Stimulated activated CD8-positive, alpha-beta memory T cell treated with anti-CD3 and anti-CD28 coated beads, Interleukin-2, amount 100 ng/mL, for 1 hour (primary cell): ENCODE data around the gene FHL2.

Experiments
- DNase-seq, 2 donors: peaks; one replicate each; pipeline ENCODE4 v3.0.0-alpha.2; 2020; ENCODE audit warnings: low read depth in 2 of 2

FHL2 gene

GRCh38 chr2:105422801-105423200 lies 23.9 kb upstream of the FHL2 start:
- no peak for DNase-seq

DNA sequence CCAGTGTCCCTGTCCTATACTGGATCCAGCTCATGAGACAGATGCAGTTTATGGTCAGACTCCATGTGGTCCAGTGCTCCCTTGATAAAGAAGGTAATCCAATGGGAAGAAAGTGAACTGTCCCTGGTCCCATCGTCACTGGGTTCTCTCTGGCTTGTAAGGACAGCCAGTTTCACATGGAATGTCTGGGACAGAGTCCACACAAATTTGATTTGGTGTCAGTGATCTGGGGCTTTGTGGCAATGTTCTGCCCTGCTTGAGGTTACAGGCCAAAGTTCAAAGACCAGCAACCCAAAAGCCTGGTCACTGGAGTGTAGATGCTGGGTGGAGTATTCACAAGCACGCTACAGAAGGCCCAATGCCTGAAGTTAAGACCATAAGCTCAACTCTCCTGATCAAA lies 22.2 kb upstream of the FHL2 start:
- no peak for DNase-seq

GRCh38 chr2:105418522-105418921 lies 19.7 kb upstream of the FHL2 start:
- DNase-seq: no peak

DNA sequence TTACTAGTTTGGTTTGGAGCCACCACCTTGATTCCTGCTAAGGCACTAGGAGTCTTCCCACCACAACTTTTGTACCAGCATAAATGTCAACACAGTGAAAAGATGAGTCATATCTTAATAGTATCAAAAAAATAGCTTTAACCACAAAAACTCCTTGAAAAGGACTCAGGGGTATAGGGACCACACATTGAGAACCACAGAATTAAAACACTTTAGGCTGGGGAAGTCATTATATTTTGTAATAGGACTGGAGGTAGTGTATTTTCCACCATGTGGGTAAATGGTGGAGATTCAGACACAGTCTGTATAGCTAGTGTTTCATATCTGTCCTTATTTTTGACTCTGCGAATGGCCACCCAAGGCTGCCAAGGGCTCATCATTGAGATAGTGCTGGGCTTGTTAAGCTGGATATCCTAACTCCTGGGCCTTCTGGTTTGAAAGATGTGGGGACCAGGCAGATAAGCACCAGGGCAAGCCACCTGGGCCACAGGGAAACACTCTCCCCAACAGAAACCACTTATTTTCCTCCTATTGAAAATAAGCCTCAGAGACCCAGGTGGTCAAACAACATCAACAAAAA lies 19.1 kb upstream of the FHL2 start:
- no peak for DNase-seq

- DNase-seq: no peak
These were observed 17.3 kb upstream of the FHL2 start for GRCh38 chr2:105416156-105416555.

DNA sequence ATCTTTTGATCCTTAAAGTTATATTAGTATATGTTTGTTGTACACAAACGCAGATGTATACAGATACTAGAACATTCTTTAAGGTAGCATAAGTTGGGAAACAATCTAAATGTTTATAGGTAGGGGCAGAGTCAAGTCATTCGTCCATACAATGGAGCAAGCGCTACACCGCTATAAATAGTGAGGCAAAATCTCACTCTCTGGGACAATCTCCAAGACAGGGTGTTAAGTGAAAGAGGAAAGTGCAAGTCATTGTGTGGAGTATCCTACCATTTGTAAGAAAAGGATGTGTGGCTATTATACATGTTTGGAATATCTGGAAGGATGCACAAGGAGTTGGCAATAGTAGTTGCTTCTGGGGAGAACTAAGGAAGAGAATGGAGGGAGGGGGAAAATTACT lies 16.2 kb upstream of the FHL2 start:
- no peak for DNase-seq

- DNase-seq: no peak
These were observed 14.4 kb upstream of the FHL2 start for GRCh38 chr2:105413206-105413605.

DNA sequence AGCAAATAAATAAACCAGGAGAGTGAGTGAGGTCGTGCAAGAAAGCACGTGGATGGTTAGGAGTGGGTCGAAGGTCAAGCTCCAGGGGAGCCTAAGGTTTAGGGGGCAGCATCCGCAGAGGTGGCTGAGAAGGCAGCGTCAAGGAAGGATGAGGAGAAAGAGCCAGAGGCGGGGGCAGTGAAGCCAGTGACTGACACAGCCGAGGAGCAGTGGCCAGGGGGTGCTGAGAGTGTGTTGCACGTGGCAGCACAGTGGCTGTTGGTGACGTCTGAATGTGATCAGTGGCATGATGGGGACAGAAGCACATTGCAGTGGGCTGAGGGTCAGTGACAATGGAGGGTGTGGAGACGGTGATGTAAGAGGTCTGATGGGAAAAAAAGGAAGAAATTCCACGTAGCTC lies 13.7 kb upstream of the FHL2 start:
- DNase-seq: no peak

- no peak for DNase-seq
These were observed 13.0 kb upstream of the FHL2 start for GRCh38 chr2:105411720-105412407.

- DNase-seq: no peak
These were observed 11.7 kb upstream of the FHL2 start for GRCh38 chr2:105410554-105410953.

GRCh38 chr2:105409717-105410116 lies 10.9 kb upstream of the FHL2 start:
- no peak for DNase-seq

DNA sequence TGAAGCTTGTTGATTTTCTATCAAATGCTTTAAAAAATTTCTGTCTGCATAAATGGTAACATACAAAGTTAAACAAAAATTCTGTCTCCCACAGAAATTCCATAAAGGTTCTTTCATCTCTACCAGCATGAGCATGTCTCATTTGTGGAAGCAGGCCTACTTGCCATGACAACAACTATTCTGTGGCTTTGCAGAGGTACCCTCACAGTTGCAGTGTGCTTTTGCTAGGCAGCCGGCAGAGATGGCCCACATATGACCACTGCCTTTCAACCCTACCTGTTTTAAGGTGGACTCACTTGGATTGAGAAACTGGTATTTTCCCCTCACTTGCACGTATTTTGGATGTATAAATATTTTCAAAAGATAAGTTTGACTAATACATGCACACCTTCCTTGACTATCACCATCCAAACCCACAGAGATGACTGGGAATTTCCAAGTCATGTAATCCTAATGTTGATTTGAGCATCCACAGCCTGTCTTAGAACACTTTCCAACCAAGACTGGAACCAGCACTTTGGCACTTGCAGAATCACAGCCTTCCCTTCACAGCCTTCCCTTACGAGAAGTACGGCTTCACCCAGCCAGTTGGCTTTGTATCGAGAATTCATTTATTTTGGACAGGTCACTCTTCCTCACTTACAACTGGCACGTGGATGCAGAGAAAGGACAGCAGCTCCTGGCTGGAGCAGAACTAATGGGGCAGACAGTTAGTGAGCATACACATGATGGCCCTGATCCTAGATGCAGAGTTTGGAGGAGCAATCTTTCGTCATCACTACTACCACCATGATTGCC lies 9.3 kb upstream of the FHL2 start:
- no peak for DNase-seq

DNA sequence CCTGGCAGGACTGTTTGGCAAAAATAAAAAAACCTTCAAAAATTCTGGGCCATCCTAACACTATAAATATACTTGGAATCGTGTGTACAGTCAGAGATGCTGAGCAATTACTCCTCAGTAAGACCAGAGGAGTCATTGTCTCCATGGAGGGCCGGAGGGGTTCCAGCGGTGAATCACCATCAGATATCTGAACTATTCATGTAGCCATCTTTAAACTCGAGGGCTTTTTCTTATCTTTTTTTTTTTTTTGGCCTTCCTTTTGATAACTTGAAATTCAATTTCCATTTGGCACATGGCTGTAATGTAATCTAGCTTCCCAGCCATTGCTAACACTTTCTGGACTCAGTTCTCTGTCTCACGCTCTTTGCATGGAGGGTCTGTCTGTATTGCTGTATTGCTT lies 7.4 kb upstream of the FHL2 start:
- no peak for DNase-seq

- no peak for DNase-seq
These were observed 6.4 kb upstream of the FHL2 start for GRCh38 chr2:105405291-105405690.

DNA sequence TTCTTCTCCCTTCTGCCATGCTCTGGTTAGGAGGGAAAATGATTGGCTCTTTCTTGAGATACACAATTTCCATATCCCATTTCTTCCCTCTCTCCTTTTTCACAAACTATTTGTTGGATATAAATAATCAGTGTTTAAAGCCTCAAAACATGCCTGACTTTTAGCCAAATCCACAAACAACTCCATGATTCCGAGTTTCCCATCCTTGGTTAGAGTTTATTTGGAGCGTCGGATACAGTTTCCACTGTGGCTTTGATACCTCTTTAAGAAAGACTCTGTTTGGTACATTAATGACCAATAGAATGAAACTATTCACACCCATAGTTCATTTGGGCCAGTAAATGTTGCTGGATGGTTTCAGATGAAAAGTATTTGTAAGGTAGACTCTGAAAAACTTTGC lies 5.9 kb upstream of the FHL2 start:
- DNase-seq: no peak

DNA sequence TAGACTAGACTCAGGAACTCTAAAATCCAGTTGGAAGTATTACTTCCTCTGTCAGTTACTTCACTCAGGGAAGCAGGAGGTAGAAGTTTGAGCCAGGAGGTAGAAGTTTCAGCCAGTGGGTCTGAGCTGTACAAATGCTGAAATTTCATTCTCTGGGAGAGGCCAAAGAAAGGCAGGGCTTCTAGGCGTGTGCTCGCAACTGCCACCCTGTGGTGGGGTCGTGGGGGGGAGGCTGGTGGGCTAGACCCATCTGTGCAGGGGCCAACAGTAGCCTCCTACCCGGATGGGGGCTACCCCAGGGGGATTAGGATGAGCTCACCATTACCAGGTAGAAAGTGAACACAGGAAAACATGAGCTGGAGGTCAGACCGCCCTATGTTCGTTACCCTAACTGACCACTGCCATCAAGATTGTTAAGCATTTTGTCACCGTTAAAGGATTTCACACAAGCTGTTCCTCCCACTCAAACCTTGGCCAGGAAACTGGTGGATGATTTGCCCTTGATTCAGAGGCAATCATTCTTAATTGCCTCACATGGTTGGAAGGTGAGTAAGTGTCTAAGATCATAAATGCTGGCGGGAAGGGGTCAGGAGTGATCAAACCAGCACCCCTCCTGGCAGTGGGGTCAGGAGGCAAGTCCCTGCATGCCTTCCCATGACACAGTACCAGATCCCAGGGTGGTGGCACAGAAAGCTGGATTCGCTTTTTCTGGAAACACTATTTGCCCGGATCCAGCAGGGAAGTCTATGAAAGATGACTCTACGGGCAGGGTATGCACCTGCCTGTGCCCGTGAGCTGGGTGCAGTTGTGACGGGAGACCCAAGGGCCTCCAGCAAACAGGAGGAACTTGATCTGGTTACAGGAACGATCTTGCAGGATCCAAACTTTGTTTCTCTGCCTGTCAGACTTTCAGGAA lies 5.2 kb upstream of the FHL2 start:
- DNase-seq: no peak

DNA sequence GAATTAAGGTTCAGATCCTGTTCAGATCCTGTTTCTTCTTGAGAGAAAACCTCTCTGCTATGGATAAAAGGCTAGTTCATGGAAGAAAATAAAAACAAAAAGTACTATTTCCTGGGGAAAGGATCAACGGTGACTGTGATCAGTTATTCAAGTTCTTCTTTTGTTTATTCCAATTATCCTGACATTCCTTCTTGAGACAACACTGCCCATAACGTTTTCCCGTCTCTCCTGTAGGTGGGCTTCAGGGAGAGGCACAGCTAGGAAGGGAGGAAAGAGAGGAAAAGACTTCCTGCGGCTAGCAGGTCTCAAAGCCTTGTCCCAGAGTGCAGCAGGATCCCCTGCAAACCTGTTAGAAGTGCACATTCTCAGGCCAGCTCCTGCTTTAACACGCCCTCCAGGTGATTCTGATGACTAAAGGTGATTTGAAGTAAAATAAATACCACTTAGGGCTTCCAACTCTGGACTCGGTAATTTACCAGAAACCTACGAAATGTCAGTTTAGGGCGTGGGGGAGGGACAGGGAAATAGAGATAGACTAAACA lies 4.5 kb upstream of the FHL2 start:
- no peak for DNase-seq

DNA sequence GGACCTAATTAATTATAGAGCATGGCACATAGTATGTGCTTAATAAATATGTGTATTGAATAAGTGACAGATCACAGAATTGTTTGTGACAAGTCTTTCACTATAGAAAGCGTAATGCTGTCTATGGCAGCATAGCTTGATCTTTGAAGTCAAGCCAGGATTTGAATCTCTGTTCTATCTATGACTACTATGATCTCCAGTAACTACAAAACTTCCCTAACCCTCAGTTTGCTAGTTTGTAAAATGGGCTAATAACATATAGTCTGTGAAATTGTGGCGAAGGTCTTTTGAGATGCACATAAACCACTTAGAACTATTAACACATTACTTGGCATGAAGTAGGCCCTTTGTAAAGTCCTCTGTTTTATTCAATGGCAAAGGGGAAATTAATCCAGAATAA lies 4.0 kb upstream of the FHL2 start:
- DNase-seq: no peak

DNA sequence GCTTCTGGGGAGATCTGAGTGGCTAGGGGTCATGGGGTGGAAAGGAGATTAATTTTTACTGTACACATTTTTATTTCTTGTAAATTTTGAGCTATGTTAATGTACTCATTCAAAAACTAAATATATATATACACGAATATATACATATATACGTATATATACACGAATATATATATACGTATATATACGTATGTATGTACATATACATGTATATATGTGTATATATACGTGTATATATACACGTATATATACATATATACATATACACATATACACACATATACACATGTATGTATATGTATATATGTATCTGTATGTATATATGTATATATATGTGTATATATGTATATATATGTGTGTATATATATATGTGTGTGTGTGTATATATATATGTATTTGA lies 3.0 kb upstream of the FHL2 start:
- no peak for DNase-seq

DNA sequence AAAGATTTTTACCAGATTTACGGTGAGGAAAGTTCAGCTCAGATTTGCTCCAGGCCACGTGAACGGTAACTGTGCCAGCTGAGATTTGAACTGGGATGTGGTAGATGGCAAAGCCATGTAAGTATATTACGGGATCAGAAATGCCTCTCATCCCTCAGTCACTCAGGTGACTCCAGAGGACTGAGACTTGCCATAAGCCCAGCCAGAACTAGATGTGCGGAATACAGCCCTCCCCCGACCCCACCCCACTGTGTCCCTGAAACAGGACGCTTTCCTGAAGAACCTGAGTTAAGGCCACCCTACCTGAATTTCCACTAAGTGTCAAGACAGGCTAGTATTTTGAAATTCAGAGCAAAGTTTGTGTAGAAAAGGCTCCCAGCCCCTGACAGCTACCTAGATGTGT lies 1.3 kb upstream of the FHL2 start:
- DNase-seq: no peak

DNA sequence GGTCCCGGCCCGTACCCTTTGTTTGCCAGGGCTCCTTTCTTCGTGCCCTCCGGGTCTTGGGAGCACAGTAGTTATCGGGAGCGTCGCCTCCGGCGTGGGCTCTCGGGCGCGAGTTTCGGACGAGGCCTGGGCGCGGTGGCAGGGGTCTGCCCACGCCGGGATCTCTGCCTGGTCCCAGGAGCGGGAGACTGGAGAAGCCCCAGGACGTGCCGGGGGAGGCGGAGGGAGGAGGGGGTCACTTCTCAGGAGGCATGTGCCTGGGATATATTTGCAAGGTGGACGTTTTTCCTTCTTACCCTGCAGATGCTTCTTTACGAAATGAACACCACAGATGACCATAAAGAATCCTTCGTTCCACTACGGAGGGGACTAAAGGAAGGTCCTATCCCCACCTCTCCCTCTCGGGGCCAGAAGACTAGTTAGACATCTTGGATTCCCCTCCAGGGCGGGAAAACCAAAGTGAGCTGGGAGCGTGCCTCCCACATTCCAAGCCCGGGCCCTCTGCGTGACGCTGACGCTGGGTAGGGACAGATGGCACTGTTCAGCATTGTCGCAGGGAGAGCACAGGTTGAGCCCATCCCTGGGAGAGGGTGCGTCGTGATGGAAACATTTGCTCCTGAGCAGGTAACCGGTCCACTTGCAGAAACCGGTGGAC lies 483 bp upstream of the FHL2 start:
- no peak for DNase-seq
